H9 (cell line): ENCODE results near the gene FILIP1. TPM values are rescaled to one million over a fixed set of nuclear protein-coding genes. Genes with fewer than 3 reads are reported as not detected.

Experiments
- DNase-seq: peaks from one replicate; pipeline ENCODE4 v3.0.0-alpha.2; 2017
- H2AFZ ChIP-seq: one replicate; pipeline ENCODE4 v1.6.1; 2013; ENCODE audit warnings: mild to moderate bottlenecking, low read length, control low read depth, moderate library complexity
- H2AK5ac ChIP-seq: 2 replicates; pipeline ENCODE4 v1.6.1; 2013; ENCODE audit warnings: low read length, control low read depth, mixed read lengths; ENCODE audit not compliant: insufficient read length
- H2BK120ac ChIP-seq: one replicate; pipeline ENCODE4 v1.6.1; 2013; ENCODE audit warnings: low read depth, mild to moderate bottlenecking, low read length, control low read depth, inconsistent platforms; ENCODE audit not compliant: poor library complexity, severe bottlenecking
- H2BK12ac ChIP-seq: 2 replicates; pipeline ENCODE4 v1.6.1; 2013; ENCODE audit warnings: low read length, control low read depth, mixed read lengths, low read depth; ENCODE audit not compliant: insufficient read length
- H2BK15ac ChIP-seq: 2 replicates; pipeline ENCODE4 v1.6.1; 2013; ENCODE audit warnings: low read depth, low read length, control low read depth
- H2BK20ac ChIP-seq: one replicate; pipeline ENCODE4 v1.6.1; 2013; ENCODE audit warnings: low read depth, mild to moderate bottlenecking, low read length, control low read depth, inconsistent platforms; ENCODE audit not compliant: poor library complexity, severe bottlenecking
- H2BK5ac ChIP-seq: 2 replicates; pipeline ENCODE4 v1.6.1; 2013; ENCODE audit warnings: low read length, control low read depth, mixed read lengths; ENCODE audit not compliant: insufficient read length
- H3K14ac ChIP-seq: 2 replicates; pipeline ENCODE4 v1.6.1; 2013; ENCODE audit warnings: low read length, control low read depth; ENCODE audit not compliant: insufficient read depth
- H3K18ac ChIP-seq: 2 replicates; pipeline ENCODE4 v1.6.1; 2013; ENCODE audit warnings: low read depth, mild to moderate bottlenecking, mixed read lengths, low read length, control low read depth; ENCODE audit not compliant: insufficient read length
- H3K23ac ChIP-seq: 2 replicates; pipeline ENCODE4 v1.6.1; 2013; ENCODE audit warnings: low read length, control low read depth, mixed read lengths, low read depth; ENCODE audit not compliant: insufficient read length
- H3K23me2 ChIP-seq: 2 replicates; pipeline ENCODE4 v1.6.1; 2013; ENCODE audit warnings: low read depth, mild to moderate bottlenecking, mixed read lengths, low read length, control low read depth; ENCODE audit not compliant: insufficient read length, poor library complexity, severe bottlenecking
- H3K27ac ChIP-seq: 2 replicates; pipeline ENCODE4 v1.5.1; 2013; ENCODE audit warnings: low read length, control low read depth, mixed read lengths, low read depth; ENCODE audit not compliant: insufficient read length
- H3K27me3 ChIP-seq: 2 replicates; pipeline ENCODE4 v1.6.1; 2013; ENCODE audit warnings: low read length, control low read depth, inconsistent platforms; ENCODE audit not compliant: insufficient read depth
- H3K4ac ChIP-seq: 2 replicates; pipeline ENCODE4 v1.6.1; 2013; ENCODE audit warnings: low read depth, mild to moderate bottlenecking, control low read depth, inconsistent platforms, low read length, moderate library complexity
- H3K4me1 ChIP-seq: 2 replicates; pipeline ENCODE4 v1.6.1; 2013; ENCODE audit warnings: low read length, control low read depth, inconsistent platforms; ENCODE audit not compliant: insufficient read depth
- H3K4me2 ChIP-seq: 2 replicates; pipeline ENCODE4 v1.6.1; 2013; ENCODE audit warnings: low read length, control low read depth, mixed read lengths; ENCODE audit not compliant: insufficient read length, insufficient read depth
- H3K56ac ChIP-seq: 2 replicates; pipeline ENCODE4 v1.6.1; 2013; ENCODE audit warnings: low read depth, mild to moderate bottlenecking, mixed read lengths, low read length, control low read depth; ENCODE audit not compliant: insufficient read length
- H3K79me1 ChIP-seq: 2 replicates; pipeline ENCODE4 v1.6.1; 2013; ENCODE audit warnings: low read depth, mild to moderate bottlenecking, moderate library complexity, low read length, control low read depth, inconsistent platforms; ENCODE audit not compliant: insufficient read depth, poor library complexity, severe bottlenecking
- H3K79me2 ChIP-seq: 2 replicates; pipeline ENCODE4 v1.6.1; 2013; ENCODE audit warnings: low read length, control low read depth, inconsistent platforms; ENCODE audit not compliant: insufficient read depth
- H3K9ac ChIP-seq: 2 replicates; pipeline ENCODE4 v1.6.1; 2013; ENCODE audit warnings: low read length, control low read depth, mixed read lengths; ENCODE audit not compliant: insufficient read length; ENCODE audit errors: extremely low read depth
- H3K9me3 ChIP-seq: one replicate; pipeline ENCODE4 v1.6.1; 2013; ENCODE audit warnings: low read depth, low read length, inconsistent platforms; ENCODE audit not compliant: control insufficient read depth
- H3T11ph ChIP-seq: one replicate; pipeline ENCODE4 v1.6.1; 2013; ENCODE audit warnings: mild to moderate bottlenecking, low read length, control low read depth, inconsistent platforms
- H4K20me1 ChIP-seq: one replicate; pipeline ENCODE4 v1.6.1; 2013; ENCODE audit not compliant: control insufficient read depth, insufficient read length, insufficient read depth
- H4K5ac ChIP-seq: 2 replicates; pipeline ENCODE4 v1.6.1; 2013; ENCODE audit warnings: low read depth, mild to moderate bottlenecking, mixed read lengths, low read length, control low read depth; ENCODE audit not compliant: insufficient read length
- H4K8ac ChIP-seq: replicated peaks from 2 replicates; pipeline ENCODE4 v1.6.1; 2013; ENCODE audit warnings: low read length, control low read depth, mixed read lengths, low read depth; ENCODE audit not compliant: insufficient read length
- H4K91ac ChIP-seq: 2 replicates; pipeline ENCODE4 v1.6.1; 2013; ENCODE audit warnings: low read depth, mild to moderate bottlenecking, moderate library complexity, mixed read lengths, low read length, control low read depth; ENCODE audit not compliant: insufficient read length
- H3K27ac Mint-ChIP-seq, 3 experiments: 2 replicates in 2 of 3; 3 replicates in 1 of 3; pipeline ENCODE4 v1.8.0; 2020 to 2021; ENCODE audit warnings: mixed read lengths in 3 of 3, mild to moderate bottlenecking in 1 of 3, moderate library complexity in 1 of 3
- H3K27me3 Mint-ChIP-seq: 2 replicates; pipeline ENCODE4 v1.8.0; 2021; ENCODE audit warnings: low read depth, mild to moderate bottlenecking, moderate library complexity, mixed read lengths
- H3K36me3 Mint-ChIP-seq, 3 experiments: 2 replicates in 2 of 3; 3 replicates in 1 of 3; pipeline ENCODE4 v1.8.0; 2020 to 2021; ENCODE audit warnings: low read depth in 3 of 3, mixed read lengths in 3 of 3; ENCODE audit not compliant: insufficient read depth in 1 of 3
- H3K4me1 Mint-ChIP-seq, 2 experiments: 2 replicates each; pipeline ENCODE4 v1.8.0; 2020; ENCODE audit warnings: mixed read lengths in 2 of 2
- H3K4me3 Mint-ChIP-seq, 2 experiments: 2 replicates in 1 of 2; 3 replicates in 1 of 2; pipeline ENCODE4 v1.8.0; 2020 to 2021; ENCODE audit warnings: mild to moderate bottlenecking in 2 of 2, mixed read lengths in 2 of 2, moderate library complexity in 1 of 2
- H3K9me3 Mint-ChIP-seq, 2 experiments: 2 replicates in 1 of 2; 3 replicates in 1 of 2; pipeline ENCODE4 v1.8.0; 2020; ENCODE audit warnings: mild to moderate bottlenecking in 2 of 2, mixed read lengths in 2 of 2, moderate library complexity in 1 of 2
- WGBS: extraction: QIAGEN DNeasy Blood & Tissue Kit; methylation state at CpG from one replicate; pipeline ENCODE4 v1.1.7; 2013; ENCODE audit warnings: missing lambda C conversion rate, low lambda C conversion rate, mixed read lengths; ENCODE audit not compliant: insufficient read length; ENCODE audit errors: extremely low coverage; 5-methylcytosine and 5-hydroxymethylcytosine counted together
- total RNA-seq: library from RNA; stranded (reverse); gene quantifications from 2 replicates; pipeline ENCODE4 v1.2.1, GENCODE V29; 2021
- TF ChIP-seq, protein P1 (sequence below): fragments of 200-600 bp; sonication (generic); conservative IDR thresholded peaks from 3 replicates; pipeline ENCODE4 v1.8.0; 2021; ENCODE audit warnings: antibody characterized with exemption, mild to moderate bottlenecking

Gene FILIP1
- total RNA-seq, 1 experiment from 2014 or later, result 10.5 TPM

DNA sequence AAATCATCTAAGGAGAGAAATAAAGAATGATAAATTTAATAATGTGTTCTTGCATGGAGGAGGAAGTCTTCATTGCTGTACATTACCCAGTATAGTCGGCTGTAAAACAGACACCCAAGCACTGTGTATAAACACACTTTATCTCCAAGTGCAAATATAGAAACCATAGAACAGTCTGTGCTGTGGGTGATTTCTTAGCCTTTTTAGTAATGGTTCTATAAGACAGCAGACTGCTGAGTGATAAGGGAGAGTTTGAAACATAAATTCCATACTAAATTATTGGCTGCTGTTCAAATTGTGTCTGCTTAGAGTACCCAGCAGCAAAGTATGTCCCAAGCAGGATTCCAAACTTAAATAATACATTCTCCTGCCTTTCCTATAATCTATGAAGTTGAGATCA is 4.6 kb downstream of the FILIP1 start:
- Mint-ChIP-seq H3K27me3 (no peaks in the 10 kb centered on the region), H3K4me3 (no peak overlapping the region), H3K9me3 (no peaks in the 10 kb centered on the region), H3K4me1 (peaks cover 17 to 18% of the 10 kb centered on the region in 2 experiments), H3K36me3 (no peaks in the 10 kb centered on the region), H3K27ac (no peak overlapping the region)
- H4K20me1 ChIP-seq, result no peaks in the 10 kb centered on the region
- no peaks in the 10 kb centered on the region for H3K79me2 ChIP-seq
- no peak overlapping the region for H4K8ac ChIP-seq
- peaks cover under 1% of the 10 kb centered on the region; the same call in 1 of the 2 replicates for H3K4me1 ChIP-seq
- TF ChIP-seq, protein P1, sequence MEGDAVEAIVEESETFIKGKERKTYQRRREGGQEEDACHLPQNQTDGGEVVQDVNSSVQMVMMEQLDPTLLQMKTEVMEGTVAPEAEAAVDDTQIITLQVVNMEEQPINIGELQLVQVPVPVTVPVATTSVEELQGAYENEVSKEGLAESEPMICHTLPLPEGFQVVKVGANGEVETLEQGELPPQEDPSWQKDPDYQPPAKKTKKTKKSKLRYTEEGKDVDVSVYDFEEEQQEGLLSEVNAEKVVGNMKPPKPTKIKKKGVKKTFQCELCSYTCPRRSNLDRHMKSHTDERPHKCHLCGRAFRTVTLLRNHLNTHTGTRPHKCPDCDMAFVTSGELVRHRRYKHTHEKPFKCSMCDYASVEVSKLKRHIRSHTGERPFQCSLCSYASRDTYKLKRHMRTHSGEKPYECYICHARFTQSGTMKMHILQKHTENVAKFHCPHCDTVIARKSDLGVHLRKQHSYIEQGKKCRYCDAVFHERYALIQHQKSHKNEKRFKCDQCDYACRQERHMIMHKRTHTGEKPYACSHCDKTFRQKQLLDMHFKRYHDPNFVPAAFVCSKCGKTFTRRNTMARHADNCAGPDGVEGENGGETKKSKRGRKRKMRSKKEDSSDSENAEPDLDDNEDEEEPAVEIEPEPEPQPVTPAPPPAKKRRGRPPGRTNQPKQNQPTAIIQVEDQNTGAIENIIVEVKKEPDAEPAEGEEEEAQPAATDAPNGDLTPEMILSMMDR, result no peak
- no peak overlapping the region for H2BK15ac ChIP-seq
- no peak overlapping the region for H3T11ph ChIP-seq
- H3K14ac ChIP-seq, result no peak overlapping the region
- no peak overlapping the region for H3K27ac ChIP-seq
- H2BK20ac ChIP-seq, result no peak overlapping the region
- H3K9ac ChIP-seq, result no peak overlapping the region
- H2BK5ac ChIP-seq, result no peak overlapping the region
- no CpG with 5 or more reads among the region's 1 CpG for WGBS
- H2AK5ac ChIP-seq, result no peak overlapping the region
- no peaks in the 10 kb centered on the region for H3K9me3 ChIP-seq
- H3K56ac ChIP-seq, result no peak overlapping the region
- H2AFZ ChIP-seq, result no peak overlapping the region
- H2BK12ac ChIP-seq, result no peak overlapping the region
- H3K23me2 ChIP-seq, result no peaks in the 10 kb centered on the region
- H3K79me1 ChIP-seq, result no peaks in the 10 kb centered on the region
- no peak overlapping the region for H4K5ac ChIP-seq
- H3K18ac ChIP-seq, result no peak overlapping the region
- no peak overlapping the region for H4K91ac ChIP-seq
- H3K4me2 ChIP-seq, result no peak overlapping the region
- no peak overlapping the region for H3K23ac ChIP-seq
- H3K27me3 ChIP-seq, result no peaks in the 10 kb centered on the region
- no peak for DNase-seq
- H2BK120ac ChIP-seq, result no peak overlapping the region
- H3K4ac ChIP-seq, result no peak overlapping the region
